ENCODE results near the gene DCTN5. TPM values are rescaled to one million over a fixed set of nuclear protein-coding genes. Genes with fewer than 3 reads are reported as not detected.
A peak's percentile ranks its signal among the peaks of the same experiment; 100 is the strongest.
"Not testable (repeated sequence)": the region's sequence is repeated elsewhere in the genome, so short reads cannot be mapped to it uniquely, and the experiment has no call there.

DCTN5 gene
- total and polyA plus RNA-seq, 8 donors: 55.1 to 66.4 (median 60.4) TPM

- H3K4me3 ChIP-seq: no peak overlapping the region
- TF ChIP-seq CTCF (IDR thresholded peaks at IDR 0.05): no peak
- ATAC-seq (no peak), DNase-seq (no peak)
- no peak overlapping the region for H3K27ac ChIP-seq
- peaks cover 13 to 66% of the 10 kb centered on the region in 2 donors for H3K27me3 ChIP-seq
- H3K4me1 ChIP-seq: no peaks in the 10 kb centered on the region
- H3K9me3 ChIP-seq: peaks cover 0 to 18% of the 10 kb centered on the region in 2 donors
- intact Hi-C loops (cut with DNase I): no loop called here
- H3K36me3 ChIP-seq: no peaks in the 10 kb centered on the region
These were observed 70.5 kb downstream of the DCTN5 start for GRCh38 chr16:23711785-23712184.

GRCh38 chr16:23712976-23713375 is 71.7 kb downstream of the DCTN5 start, which contains the start of gene ERN2:
Gene ERN2 (minus strand): TSS chr16:23713222. CDS start chr16:23713187, 35 bp downstream.
- intact Hi-C loops (cut with DNase I): no loop called here
- peak in 1 of 4 donors; percentile 79 for DNase-seq
- H3K27me3 ChIP-seq: peaks cover 13 to 73% of the 10 kb centered on the region in 2 donors
- H3K4me3 ChIP-seq: no peak within 1 kb of the TSS
- no peaks in the 10 kb centered on the region for H3K36me3 ChIP-seq
- no peaks in the 10 kb centered on the region for H3K4me1 ChIP-seq
- H3K9me3 ChIP-seq: peaks cover 0 to 18% of the 10 kb centered on the region in 2 donors
- no peak within 1 kb of the TSS for H3K27ac ChIP-seq
- TF ChIP-seq CTCF (IDR thresholded peaks at IDR 0.05): no peak
- ATAC-seq: no peak

- no peaks in the 10 kb centered on the region for H3K4me1 ChIP-seq
- no peak overlapping the region for H3K27ac ChIP-seq
- intact Hi-C loops (cut with DNase I): no loop called here
- ATAC-seq (no peak), DNase-seq (no peak)
- H3K27me3 ChIP-seq: peaks cover 13 to 78% of the 10 kb centered on the region in 2 donors
- TF ChIP-seq CTCF (IDR thresholded peaks at IDR 0.05): no peak
- H3K36me3 ChIP-seq: no peaks in the 10 kb centered on the region
- H3K9me3 ChIP-seq: no peaks in the 10 kb centered on the region
- no peak overlapping the region for H3K4me3 ChIP-seq
These were observed 75.2 kb downstream of the DCTN5 start for GRCh38 chr16:23716484-23716883.

GRCh38 chr16:23722613-23723240 is 81.5 kb downstream of the DCTN5 start:
- H3K4me3 ChIP-seq, DNase-seq: not testable (repeated sequence)
- intact Hi-C loops (cut with DNase I): loop anchor here in 1 of 2 donors (10.0 kb wide), 1 partner anchor 532 kb away; the partner anchor contains the start of gene CACNG3

GRCh38 chr16:23724096-23724784 is 83.0 kb downstream of the DCTN5 start:
- no peak for TF ChIP-seq CTCF (IDR thresholded peaks at IDR 0.05)
- Histone ChIP-seq H3K9me3 (peaks cover 0 to 16% of the 10 kb centered on the region in 2 donors), H3K27me3 (peaks cover 0 to 8% of the 10 kb centered on the region in 2 donors), H3K4me1 (no peaks in the 10 kb centered on the region), H3K4me3 (no peak overlapping the region), H3K27ac (no peak overlapping the region), H3K36me3 (no peaks in the 10 kb centered on the region)
- intact Hi-C loops (cut with DNase I): loop anchor here in 1 of 2 donors (10.0 kb wide), 1 partner anchor 531 kb away; the partner anchor contains the start of gene CACNG3
- DNase-seq: no peak
- ATAC-seq: no peak

More at GRCh38 chr16:23722613-23723240, 81.5 kb downstream of the DCTN5 start:
- Histone ChIP-seq H3K27me3 (peaks cover 0 to 22% of the 10 kb centered on the region in 2 donors), H3K9me3 (peaks cover 0 to 16% of the 10 kb centered on the region in 2 donors)
- not testable (repeated sequence) for ATAC-seq, H3K36me3 ChIP-seq, H3K4me1 ChIP-seq, H3K27ac ChIP-seq
